Measurements from ENCODE around the gene RANBP1. TPM values are rescaled to one million over a fixed set of nuclear protein-coding genes. Genes with fewer than 3 reads are reported as not detected.

RANBP1 gene
- total and polyA plus RNA-seq, 9 of the 15 experiments (the other 6 are each of a cell fraction or from before 2014, with no cell fraction given), result 162 to 2,891 (median 1,289) TPM

- TF ChIP-seq MGA (IDR thresholded peaks at IDR 0.05), result no peak
- TF ChIP-seq PRDM10 (IDR thresholded peaks at IDR 0.05; ENCODE audit: partially characterized antibody), result no peak
- TF ChIP-seq ILK (tag; IDR thresholded peaks at IDR 0.05; ENCODE audit: borderline replicate concordance, low read depth), result no peak
- no peak for TF ChIP-seq TFAM (CRISPR knock-in tag; conservative IDR thresholded peaks at IDR 0.05)
- peak; percentile 40; the same call in 1 of the 2 replicates for TF ChIP-seq CHD2 (IDR thresholded peaks at IDR 0.05; ENCODE audit: low read depth, low read length)
- TF ChIP-seq PTTG1 (tag; IDR thresholded peaks at IDR 0.05; ENCODE audit: low read depth), result no peak
- no peak for TF ChIP-seq ZFPM2 (CRISPR knock-in tag; IDR thresholded peaks at IDR 0.05)
- no peak for TF ChIP-seq EZH2 (IDR thresholded peaks at IDR 0.05; ENCODE audit: borderline replicate concordance, low read depth, low read length)
Measured at GRCh38 chr22:20084547-20085413, 31.1 kb upstream of the RANBP1 start (continued).

Measured in K562 (cell line).